ENCODE data around the gene RBM45. TPM values are rescaled to one million over a fixed set of nuclear protein-coding genes. Genes with fewer than 3 reads are reported as not detected.

The RBM45 gene
- total RNA-seq, 1 donor from 2014 or later: 19.7 TPM

DNA sequence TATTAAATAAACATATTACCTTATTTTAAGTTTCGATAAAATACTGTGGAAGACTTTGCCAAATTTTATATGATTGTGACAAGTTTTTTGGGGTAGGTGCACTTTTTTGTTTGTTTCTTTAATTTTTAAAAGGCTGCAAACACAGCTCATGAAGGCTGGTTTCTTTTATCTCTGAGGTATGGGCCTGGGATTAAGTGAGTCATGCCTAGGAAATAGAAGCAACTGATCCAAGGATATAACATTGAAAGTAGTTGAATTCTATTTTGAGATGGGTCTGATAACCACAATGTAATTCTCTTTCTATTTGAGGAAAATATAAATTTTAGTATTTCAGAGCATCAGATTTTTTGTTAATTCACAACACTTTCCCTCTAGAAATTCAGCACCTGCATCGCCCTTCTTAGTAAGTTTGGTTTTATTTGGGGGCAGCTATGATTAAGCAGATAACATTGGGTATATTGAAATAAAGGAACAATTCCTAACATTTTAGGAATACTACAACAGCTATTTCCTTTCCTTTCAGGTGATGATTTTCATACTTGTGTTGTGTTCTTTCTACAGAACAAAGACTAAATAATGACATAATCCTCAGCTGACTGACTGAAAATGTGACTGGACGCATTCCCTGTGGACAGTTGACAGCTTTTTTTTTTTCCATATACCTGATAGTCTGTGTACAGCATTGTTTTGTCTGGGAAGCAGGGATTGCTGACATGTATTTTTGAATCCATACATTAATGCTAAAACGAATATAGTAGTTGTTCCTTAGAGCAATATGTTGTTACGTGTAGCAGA is 16.8 kb downstream of the RBM45 start:
- no peak overlapping the region for H3K27ac Mint-ChIP-seq
- H3K4me3 Mint-ChIP-seq (ENCODE audit: low read depth): no peak overlapping the region
- no peaks in the 10 kb centered on the region for H3K9me3 Mint-ChIP-seq (ENCODE audit: low read depth)
- TF ChIP-seq CTCF (IDR thresholded peaks at IDR 0.05; ENCODE audit: unreplicated experiment): no peak
- peaks cover 12% of the 10 kb centered on the region for H3K36me3 Mint-ChIP-seq (ENCODE audit: insufficient read depth)
- peaks cover 9% of the 10 kb centered on the region for H3K4me1 Mint-ChIP-seq (ENCODE audit: low read depth)
- no peaks in the 10 kb centered on the region for H3K27me3 Mint-ChIP-seq
- no peak for DNase-seq (ENCODE audit: low spot score, unreplicated experiment)

DNA sequence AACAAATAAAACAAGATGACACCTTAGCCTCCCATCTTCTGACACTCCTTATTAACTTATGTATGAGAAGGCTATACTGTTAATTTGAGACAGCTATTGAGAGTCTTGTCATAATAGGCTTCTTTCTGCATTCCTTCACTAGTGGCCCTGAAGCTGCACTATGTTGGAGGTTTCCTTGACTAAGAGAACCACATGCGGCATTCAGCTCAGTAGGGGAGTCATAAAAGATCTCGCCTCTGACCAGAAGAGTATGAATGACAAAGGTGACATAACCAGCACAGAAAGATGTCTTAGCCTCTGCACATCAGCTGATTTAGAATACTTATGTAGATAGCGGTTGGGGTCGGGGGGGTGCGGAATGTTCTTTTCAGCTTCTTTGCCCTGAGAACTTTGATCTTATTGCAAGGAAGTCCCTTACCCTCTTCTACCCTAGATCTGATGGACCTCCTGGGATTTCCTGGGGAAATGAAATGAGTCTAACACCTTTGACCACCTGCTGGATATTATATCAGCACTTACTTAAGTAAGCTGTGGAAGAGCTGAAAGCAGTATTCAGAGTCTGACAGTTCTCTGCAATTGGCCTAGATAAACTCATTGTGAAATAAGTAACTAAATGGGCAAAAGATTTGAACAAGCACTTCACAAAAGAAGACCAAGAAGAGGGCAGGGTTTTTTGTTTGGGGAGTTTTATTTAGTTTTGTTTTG is 24.2 kb downstream of the RBM45 start:
- DNase-seq (ENCODE audit: low spot score, unreplicated experiment): no peak
- Mint-ChIP-seq H3K27me3 (no peaks in the 10 kb centered on the region), H3K4me3 (ENCODE audit: low read depth) (no peak overlapping the region), H3K36me3 (ENCODE audit: insufficient read depth) (peaks cover 2% of the 10 kb centered on the region), H3K27ac (no peak overlapping the region), H3K4me1 (ENCODE audit: low read depth) (no peaks in the 10 kb centered on the region), H3K9me3 (ENCODE audit: low read depth) (no peaks in the 10 kb centered on the region)
- TF ChIP-seq CTCF (IDR thresholded peaks at IDR 0.05; ENCODE audit: unreplicated experiment): no peak

DNA sequence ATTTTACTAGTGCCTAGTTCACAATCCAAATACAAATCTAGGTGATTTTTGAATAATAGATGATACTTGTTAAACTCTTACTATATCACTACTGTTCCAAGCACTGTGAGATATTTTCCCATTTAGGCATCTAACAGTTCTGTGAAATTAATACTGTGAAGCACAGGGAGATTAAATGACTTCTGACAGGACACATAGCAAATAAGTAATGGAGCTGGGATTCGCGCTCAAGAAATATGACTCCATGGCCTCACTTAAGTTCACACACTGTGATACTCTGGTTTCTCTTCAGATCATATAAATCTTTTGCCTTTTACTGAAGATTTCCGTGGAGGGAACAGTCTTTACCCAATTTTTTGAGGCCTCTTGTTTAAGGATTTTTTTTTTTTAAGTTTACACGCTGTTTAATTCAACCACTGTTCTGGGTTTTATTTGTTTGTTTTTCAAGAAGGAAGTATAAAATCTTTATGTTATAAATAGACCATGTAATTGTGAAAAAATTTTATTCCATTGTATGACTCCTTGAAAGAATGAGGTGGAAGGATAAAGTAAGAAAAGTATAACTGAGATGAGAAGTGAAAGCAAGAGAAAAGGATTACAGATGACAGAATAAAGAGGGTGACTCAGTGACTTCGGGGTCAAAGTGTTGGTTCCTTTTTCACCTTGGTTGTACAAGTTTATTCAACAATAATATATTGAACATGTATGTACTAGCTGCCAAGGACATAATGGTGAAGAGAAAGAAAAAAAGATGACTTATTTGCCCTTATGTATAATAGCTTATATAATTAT is 30.2 kb downstream of the RBM45 start:
- no peaks in the 10 kb centered on the region for H3K36me3 Mint-ChIP-seq (ENCODE audit: insufficient read depth)
- no peak for DNase-seq (ENCODE audit: low spot score, unreplicated experiment)
- no peaks in the 10 kb centered on the region for H3K9me3 Mint-ChIP-seq (ENCODE audit: low read depth)
- TF ChIP-seq CTCF (IDR thresholded peaks at IDR 0.05; ENCODE audit: unreplicated experiment): no peak
- H3K27ac Mint-ChIP-seq: no peak overlapping the region
- H3K4me3 Mint-ChIP-seq (ENCODE audit: low read depth): no peak overlapping the region
- H3K4me1 Mint-ChIP-seq (ENCODE audit: low read depth): no peaks in the 10 kb centered on the region
- H3K27me3 Mint-ChIP-seq: no peaks in the 10 kb centered on the region

GRCh38 chr2:178143481-178143880 is 31.2 kb downstream of the RBM45 start:
- no peak for TF ChIP-seq CTCF (IDR thresholded peaks at IDR 0.05; ENCODE audit: unreplicated experiment)
- DNase-seq (ENCODE audit: low spot score, unreplicated experiment): no peak
- Mint-ChIP-seq H3K4me3 (ENCODE audit: low read depth) (no peak overlapping the region), H3K4me1 (ENCODE audit: low read depth) (no peaks in the 10 kb centered on the region), H3K27me3 (no peaks in the 10 kb centered on the region), H3K27ac (no peak overlapping the region), H3K36me3 (ENCODE audit: insufficient read depth) (no peaks in the 10 kb centered on the region), H3K9me3 (ENCODE audit: low read depth) (no peaks in the 10 kb centered on the region)

- no peak for DNase-seq (ENCODE audit: low spot score, unreplicated experiment)
- H3K36me3 Mint-ChIP-seq (ENCODE audit: insufficient read depth): no peaks in the 10 kb centered on the region
- peaks cover 5% of the 10 kb centered on the region for H3K9me3 Mint-ChIP-seq (ENCODE audit: low read depth)
- no peak for TF ChIP-seq CTCF (IDR thresholded peaks at IDR 0.05; ENCODE audit: unreplicated experiment)
- no peak overlapping the region for H3K27ac Mint-ChIP-seq
- no peaks in the 10 kb centered on the region for H3K4me1 Mint-ChIP-seq (ENCODE audit: low read depth)
- no peak overlapping the region for H3K4me3 Mint-ChIP-seq (ENCODE audit: low read depth)
- no peaks in the 10 kb centered on the region for H3K27me3 Mint-ChIP-seq
Observed at GRCh38 chr2:178152033-178152432, 39.8 kb downstream of the RBM45 start.
